ENCODE measurements around the gene ETFA. TPM values are rescaled to one million over a fixed set of nuclear protein-coding genes. Genes with fewer than 3 reads are reported as not detected.

Gene ETFA
- total RNA-seq, 2 experiments from 2014 or later: 84.8 to 146 TPM

GRCh38 chr15:76204109-76204845 is 107.0 kb downstream of the ETFA start:
- Histone ChIP-seq H3K4me2 (ENCODE audit: low read length) (no peak overlapping the region), H3K9me3 (ENCODE audit: low read length) (no peaks in the 10 kb centered on the region), H3K36me3 (ENCODE audit: insufficient read depth, low read length) (peaks cover 4% of the 10 kb centered on the region; the same call in 1 of the 2 replicates), H3K4me3 (ENCODE audit: low read depth, low read length, poor library complexity, severe bottlenecking) (no peak overlapping the region), H4K20me1 (ENCODE audit: insufficient read depth, low read length) (no peaks in the 10 kb centered on the region), H3K79me2 (ENCODE audit: insufficient read depth, low read depth, low read length) (no peaks in the 10 kb centered on the region), H3K9me2 (ENCODE audit: insufficient read depth, low read length) (no peaks in the 10 kb centered on the region), H3K4me1 (ENCODE audit: insufficient read depth, low read length, poor library complexity, severe bottlenecking) (no peaks in the 10 kb centered on the region), H2AFZ (ENCODE audit: low read length) (no peak overlapping the region), H3K27ac (ENCODE audit: low read depth, low read length, poor library complexity, severe bottlenecking) (no peak overlapping the region)
- intact Hi-C loops (cut with micrococcal nuclease; ENCODE audit: unreplicated experiment): no loop called here
- DNase-seq (ENCODE audit: low spot score): no peak
- BruUV-seq (replicated peaks): no TSS peak
- POLR2A ChIA-PET: interaction anchor here (0.7 kb wide), 1 partner anchor 12 kb away, joined by 3 read pairs; no protein-coding TSS in a partner anchor
- TF ChIP-seq EZH2phosphoT487 (IDR thresholded peaks at IDR 0.05; ENCODE audit: borderline replicate concordance, low read depth, low read length): no peak
- TF ChIP-seq, protein P1, sequence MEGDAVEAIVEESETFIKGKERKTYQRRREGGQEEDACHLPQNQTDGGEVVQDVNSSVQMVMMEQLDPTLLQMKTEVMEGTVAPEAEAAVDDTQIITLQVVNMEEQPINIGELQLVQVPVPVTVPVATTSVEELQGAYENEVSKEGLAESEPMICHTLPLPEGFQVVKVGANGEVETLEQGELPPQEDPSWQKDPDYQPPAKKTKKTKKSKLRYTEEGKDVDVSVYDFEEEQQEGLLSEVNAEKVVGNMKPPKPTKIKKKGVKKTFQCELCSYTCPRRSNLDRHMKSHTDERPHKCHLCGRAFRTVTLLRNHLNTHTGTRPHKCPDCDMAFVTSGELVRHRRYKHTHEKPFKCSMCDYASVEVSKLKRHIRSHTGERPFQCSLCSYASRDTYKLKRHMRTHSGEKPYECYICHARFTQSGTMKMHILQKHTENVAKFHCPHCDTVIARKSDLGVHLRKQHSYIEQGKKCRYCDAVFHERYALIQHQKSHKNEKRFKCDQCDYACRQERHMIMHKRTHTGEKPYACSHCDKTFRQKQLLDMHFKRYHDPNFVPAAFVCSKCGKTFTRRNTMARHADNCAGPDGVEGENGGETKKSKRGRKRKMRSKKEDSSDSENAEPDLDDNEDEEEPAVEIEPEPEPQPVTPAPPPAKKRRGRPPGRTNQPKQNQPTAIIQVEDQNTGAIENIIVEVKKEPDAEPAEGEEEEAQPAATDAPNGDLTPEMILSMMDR (conservative IDR thresholded peaks at IDR 0.05; ENCODE audit: low read length): no peak
- CTCF ChIA-PET (ENCODE audit: unreplicated experiment): interaction anchor here (0.6 kb wide), 2 partner anchors 65 to 1670 kb away, joined by 3 read pairs; no protein-coding TSS in a partner anchor

- Histone ChIP-seq H3K4me3 (ENCODE audit: low read depth, low read length, poor library complexity, severe bottlenecking) (no peak overlapping the region), H3K27ac (ENCODE audit: low read depth, low read length, poor library complexity, severe bottlenecking) (no peak overlapping the region), H3K4me1 (ENCODE audit: insufficient read depth, low read length, poor library complexity, severe bottlenecking) (no peaks in the 10 kb centered on the region), H3K9me2 (ENCODE audit: insufficient read depth, low read length) (no peaks in the 10 kb centered on the region), H4K20me1 (ENCODE audit: insufficient read depth, low read length) (no peaks in the 10 kb centered on the region), H3K36me3 (ENCODE audit: insufficient read depth, low read length) (peaks cover 4% of the 10 kb centered on the region; the same call in 1 of the 2 replicates), H3K4me2 (ENCODE audit: low read length) (no peak overlapping the region), H3K79me2 (ENCODE audit: insufficient read depth, low read depth, low read length) (no peaks in the 10 kb centered on the region), H2AFZ (ENCODE audit: low read length) (no peak overlapping the region), H3K9me3 (ENCODE audit: low read length) (no peaks in the 10 kb centered on the region)
- CTCF ChIA-PET (ENCODE audit: unreplicated experiment): no interaction called here
- intact Hi-C loops (cut with micrococcal nuclease; ENCODE audit: unreplicated experiment): no loop called here
- POLR2A ChIA-PET: no interaction called here
- TF ChIP-seq EZH2phosphoT487 (IDR thresholded peaks at IDR 0.05; ENCODE audit: borderline replicate concordance, low read depth, low read length): no peak
- TF ChIP-seq, protein P1 (conservative IDR thresholded peaks at IDR 0.05; ENCODE audit: low read length): no peak
- DNase-seq (ENCODE audit: low spot score): no peak
- no TSS peak for BruUV-seq (replicated peaks)
Measured at GRCh38 chr15:76203346-76204108, 107.7 kb downstream of the ETFA start.

Data from OCI-LY7 (cell line).